Measurements from ENCODE around the gene PITPNB. TPM values are rescaled to one million over a fixed set of nuclear protein-coding genes. Genes with fewer than 3 reads are reported as not detected.

The PITPNB gene
- total RNA-seq, 1 experiment from 2014 or later: 82.6 TPM

- Histone ChIP-seq H2AFZ (ENCODE audit: low read depth, low read length, poor library complexity, severe bottlenecking) (no peak overlapping the region), H3K9me3 (ENCODE audit: control insufficient read depth in 1 of 2, insufficient read depth in 1 of 2, low read depth in 1 of 2, low read length in 2 of 2) (no peaks in the 10 kb centered on the region), H3K9ac (ENCODE audit: low read length) (no peak overlapping the region), H3K4me3 (replicated peaks in 1 of 2; ENCODE audit: low read depth in 1 of 2, low read length in 2 of 2) (no peak overlapping the region), H4K20me1 (ENCODE audit: insufficient read depth) (peaks cover 11% of the 10 kb centered on the region; the same call in 1 of the 2 replicates), H3K79me2 (ENCODE audit: insufficient read depth, low read length) (peaks cover 69% of the 10 kb centered on the region), H3K27ac (ENCODE audit: low read depth, low read length) (no peak overlapping the region), H3K36me3 (ENCODE audit: control insufficient read depth in 1 of 2, insufficient read depth in 2 of 2, low read length in 2 of 2) (peaks cover 20 to 21% of the 10 kb centered on the region in 2 experiments; a peak in 3 of 4 replicates), H3K9me2 (ENCODE audit: insufficient read depth) (no peaks in the 10 kb centered on the region), H3K4me2 (ENCODE audit: low read length) (no peak overlapping the region), H3K27me3 (ENCODE audit: insufficient read depth, low read length) (no peaks in the 10 kb centered on the region), H3K4me1 (ENCODE audit: control insufficient read depth in 1 of 2, insufficient read depth in 2 of 2, low read length in 2 of 2) (no peaks in the 10 kb centered on the region)
- BruUV-seq (replicated peaks): no TSS peak
- intact Hi-C loops (cut with micrococcal nuclease): no loop called here
- TF ChIP-seq MAX (IDR thresholded peaks at IDR 0.05) (no peak), YY1 (IDR thresholded peaks at IDR 0.05; ENCODE audit: extremely low read depth, insufficient replicate concordance, low read depth, low read length) (no peak), EZH2 (IDR thresholded peaks at IDR 0.05) (no peak), ZNF274 (IDR thresholded peaks at IDR 0.05; ENCODE audit: low read depth, low read length) (no peak), EGR1 (IDR thresholded peaks at IDR 0.05; ENCODE audit: low read depth) (no peak), SRF (IDR thresholded peaks at IDR 0.05; ENCODE audit: low read depth) (no peak), CBX3 (IDR thresholded peaks at IDR 0.05; ENCODE audit: low read depth) (no peak), JUND (IDR thresholded peaks at IDR 0.05) (no peak), SP1 (IDR thresholded peaks at IDR 0.05; ENCODE audit: low read depth) (no peak), EZH2phosphoT487 (IDR thresholded peaks at IDR 0.05; ENCODE audit: borderline replicate concordance) (no peak), CEBPB (IDR thresholded peaks at IDR 0.05; ENCODE audit: low read depth) (no peak), SIN3A (IDR thresholded peaks at IDR 0.05; ENCODE audit: low read depth) (no peak)
- ChIA-PET RAD21 (ENCODE audit: low non-redundant PET in 1 of 2, low total read pairs in 2 of 2, uncharacterized antibody in 2 of 2, unreplicated experiment in 2 of 2) (no interaction called here), POLR2A (no interaction called here), CTCF (interaction anchor here (0.8 kb wide), 1 partner anchor 13 kb away, joined by 3 read pairs; no protein-coding TSS in a partner anchor)
- ATAC-seq (no peak), DNase-seq (ENCODE audit: low read depth, low spot score) (no peak)
These were observed 48.5 kb downstream of the PITPNB start for GRCh38 chr22:27870234-27871191.

Measured in HCT116 (cell line).